Fibroblast of the conjunctiva (primary cell): ENCODE results near the gene SIGLEC6.

Experiments used
- DNase-seq: peaks from one replicate; pipeline ENCODE4 v3.0.0-alpha.2; 2010; ENCODE audit warnings: low read depth

The SIGLEC6 gene

DNA sequence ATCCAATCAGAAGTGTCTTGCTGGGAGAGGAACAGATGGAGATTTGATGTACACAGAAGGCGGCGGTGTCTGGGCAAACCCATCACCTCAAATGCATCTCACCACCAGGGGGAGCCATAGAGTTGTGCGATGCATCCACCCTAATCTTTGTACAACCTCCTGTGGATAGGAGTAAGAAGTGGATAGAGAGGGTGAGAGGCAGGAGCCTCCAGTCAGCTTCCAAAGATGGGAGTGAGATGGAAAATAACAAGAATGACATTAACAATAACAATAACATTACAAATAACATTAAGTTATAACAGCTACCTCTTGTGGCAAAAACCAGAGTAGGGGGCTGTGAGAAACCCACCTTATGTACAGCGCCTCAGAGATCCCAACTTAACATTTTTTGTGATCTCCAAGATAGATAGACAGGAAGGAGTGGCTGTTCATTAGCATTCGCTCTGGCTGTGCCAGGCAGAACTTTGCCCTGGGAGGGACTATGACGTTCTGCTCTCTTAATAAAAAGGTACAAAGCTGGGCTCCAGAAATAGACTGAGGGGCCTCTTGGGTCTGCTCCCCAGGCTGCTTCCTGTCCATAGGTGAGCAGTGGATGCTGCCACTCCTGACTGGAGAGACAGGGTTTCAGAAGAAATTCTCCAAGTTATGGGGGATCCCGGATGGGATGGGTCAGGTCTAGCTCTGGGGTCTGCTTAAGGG is 58.3 kb downstream of the SIGLEC6 start:
- peak; percentile 17 for DNase-seq

DNA sequence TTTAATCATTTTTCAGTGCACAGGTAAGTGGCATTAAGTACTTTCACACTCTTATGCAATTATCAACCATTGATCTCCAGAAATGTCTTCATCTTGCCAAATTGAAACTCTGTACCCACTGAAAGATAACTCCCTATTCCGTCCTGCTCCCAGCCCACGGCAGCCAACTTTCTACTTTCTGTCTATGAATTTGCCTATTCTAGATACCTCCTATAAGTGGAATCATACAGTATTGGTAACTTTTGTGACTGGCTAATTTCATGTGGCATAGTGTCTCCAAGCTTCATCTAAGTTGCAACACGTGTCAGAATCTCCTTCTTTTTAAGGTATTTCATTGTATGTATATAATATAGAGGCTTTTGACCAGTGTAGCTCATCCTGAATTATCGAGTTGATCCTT is 58.9 kb downstream of the SIGLEC6 start:
- DNase-seq, result no peak

- DNase-seq, result no peak
Observed at GRCh38 chr19:51471527-51471926, 59.9 kb downstream of the SIGLEC6 start.

- DNase-seq, result no peak
Observed at GRCh38 chr19:51470966-51471365, 60.5 kb downstream of the SIGLEC6 start.

DNA sequence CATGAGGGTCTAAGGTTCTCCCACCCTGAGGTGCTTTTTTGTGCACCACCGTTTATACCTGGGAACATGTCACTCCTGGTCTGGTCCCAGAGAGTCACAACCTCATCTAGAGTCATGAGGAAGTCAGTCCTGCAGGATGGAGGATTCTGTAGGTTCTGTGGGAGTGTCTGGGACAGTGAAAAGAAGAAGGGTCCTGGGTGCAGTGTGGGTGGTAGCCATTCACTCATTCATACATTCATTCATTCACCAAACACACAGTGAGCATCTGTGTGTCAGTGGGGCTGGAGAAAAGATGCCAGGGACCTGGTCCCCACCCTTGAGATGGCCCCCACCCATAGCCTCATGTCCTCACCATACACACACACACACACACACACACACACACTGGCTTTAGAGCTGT is 61.8 kb downstream of the SIGLEC6 start:
- DNase-seq, result no peak

GRCh38 chr19:51469162-51469561 is 62.3 kb downstream of the SIGLEC6 start:
- DNase-seq, result no peak

- no peak for DNase-seq
Observed at GRCh38 chr19:51468545-51468920, 62.9 kb downstream of the SIGLEC6 start.

- no peak for DNase-seq
Observed at GRCh38 chr19:51467864-51468544, 63.5 kb downstream of the SIGLEC6 start.
